ENCODE data around the gene GPI.
"Not testable (repeated sequence)": the region's sequence is repeated elsewhere in the genome, so short reads cannot be mapped to it uniquely, and the experiment has no call there.

The GPI gene

GRCh38 chr19:34383599-34383998 is 18.6 kb downstream of the GPI start:
- H3K4me3 ChIP-seq (replicated peaks in 1 of 2; ENCODE audit: low read depth in 2 of 2, low read length in 2 of 2), result no peak overlapping the region
- no peak for DNase-seq (ENCODE audit: low read depth in 2 of 2)
- TF ChIP-seq, protein P1, sequence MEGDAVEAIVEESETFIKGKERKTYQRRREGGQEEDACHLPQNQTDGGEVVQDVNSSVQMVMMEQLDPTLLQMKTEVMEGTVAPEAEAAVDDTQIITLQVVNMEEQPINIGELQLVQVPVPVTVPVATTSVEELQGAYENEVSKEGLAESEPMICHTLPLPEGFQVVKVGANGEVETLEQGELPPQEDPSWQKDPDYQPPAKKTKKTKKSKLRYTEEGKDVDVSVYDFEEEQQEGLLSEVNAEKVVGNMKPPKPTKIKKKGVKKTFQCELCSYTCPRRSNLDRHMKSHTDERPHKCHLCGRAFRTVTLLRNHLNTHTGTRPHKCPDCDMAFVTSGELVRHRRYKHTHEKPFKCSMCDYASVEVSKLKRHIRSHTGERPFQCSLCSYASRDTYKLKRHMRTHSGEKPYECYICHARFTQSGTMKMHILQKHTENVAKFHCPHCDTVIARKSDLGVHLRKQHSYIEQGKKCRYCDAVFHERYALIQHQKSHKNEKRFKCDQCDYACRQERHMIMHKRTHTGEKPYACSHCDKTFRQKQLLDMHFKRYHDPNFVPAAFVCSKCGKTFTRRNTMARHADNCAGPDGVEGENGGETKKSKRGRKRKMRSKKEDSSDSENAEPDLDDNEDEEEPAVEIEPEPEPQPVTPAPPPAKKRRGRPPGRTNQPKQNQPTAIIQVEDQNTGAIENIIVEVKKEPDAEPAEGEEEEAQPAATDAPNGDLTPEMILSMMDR (IDR thresholded peaks at IDR 0.05; ENCODE audit: low read depth, low read length), result no peak

DNA sequence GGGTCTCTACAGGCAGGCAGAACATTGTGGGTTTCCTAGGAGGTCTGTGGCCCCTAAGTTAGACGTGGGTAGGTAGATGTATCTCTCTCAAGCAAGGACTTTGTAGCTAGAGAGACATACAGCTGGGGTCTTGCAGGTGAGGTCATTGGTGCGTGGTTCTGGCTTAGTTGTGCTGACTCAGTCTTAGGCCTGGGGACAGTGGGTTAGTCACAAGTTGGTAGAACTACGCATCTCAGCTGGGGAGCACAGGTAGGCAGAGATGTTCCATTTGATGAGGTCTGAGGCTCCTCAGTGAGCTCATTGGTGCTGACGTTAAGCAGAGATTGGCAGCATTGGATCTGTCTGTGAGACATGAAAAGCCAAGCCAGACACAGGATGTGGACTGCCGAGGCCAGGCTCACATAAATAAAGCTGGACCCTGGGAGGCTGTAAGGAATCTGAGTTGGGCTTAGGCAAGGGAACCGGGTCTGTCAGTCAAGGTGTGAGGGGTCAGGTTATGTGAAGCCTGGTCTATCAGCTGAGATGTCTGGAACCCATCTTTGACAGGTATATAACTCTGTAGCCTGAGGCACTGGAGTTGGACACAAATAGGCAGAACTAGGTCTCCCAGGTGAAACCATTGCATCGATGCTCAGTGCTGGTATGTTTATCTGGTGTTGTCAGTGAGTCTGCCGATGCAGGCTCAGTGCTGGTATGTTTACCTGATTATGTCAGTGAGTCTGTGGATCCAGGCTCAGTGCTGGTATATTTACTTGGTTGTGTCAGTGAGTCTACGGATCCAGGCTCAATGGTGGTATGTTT is 21.8 kb downstream of the GPI start:
- H3K4me3 ChIP-seq (replicated peaks in 1 of 2; ENCODE audit: low read depth in 2 of 2, low read length in 2 of 2), result no peak overlapping the region
- no peak for DNase-seq (ENCODE audit: low read depth in 2 of 2)

DNA sequence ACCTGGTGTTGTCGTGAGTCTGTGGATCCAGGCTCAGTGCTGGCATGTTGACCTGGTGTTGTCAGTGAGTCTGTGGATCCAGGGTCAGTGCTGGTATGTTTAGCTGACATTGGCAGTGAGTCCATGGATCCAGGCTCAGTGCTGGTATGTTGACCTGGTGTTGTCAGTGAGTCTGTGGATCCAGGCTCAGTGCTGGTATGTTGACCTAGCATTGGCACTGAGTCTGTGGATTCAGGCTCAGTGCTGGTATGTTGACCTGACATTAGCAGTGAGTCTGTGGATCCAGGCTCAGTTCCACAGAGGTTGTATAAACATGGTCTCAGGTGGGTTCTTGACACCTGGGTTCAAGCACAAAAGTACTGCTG is 22.4 kb downstream of the GPI start:
- no peak overlapping the region for H3K4me3 ChIP-seq (replicated peaks in 1 of 2; ENCODE audit: low read depth in 2 of 2, low read length in 2 of 2)
- DNase-seq (ENCODE audit: low read depth in 2 of 2), result no peak
- TF ChIP-seq, protein P1 (IDR thresholded peaks at IDR 0.05; ENCODE audit: low read depth, low read length), result no peak

More for the DNA sequence above, 21.8 kb downstream of the GPI start:
- TF ChIP-seq, protein P1 (IDR thresholded peaks at IDR 0.05; ENCODE audit: low read depth, low read length), result no peak

GRCh38 chr19:34388745-34389144 is 23.7 kb downstream of the GPI start:
- H3K4me3 ChIP-seq (replicated peaks in 1 of 2; ENCODE audit: low read depth in 2 of 2, low read length in 2 of 2); DNase-seq (ENCODE audit: low read depth in 2 of 2): not testable (repeated sequence)

DNA sequence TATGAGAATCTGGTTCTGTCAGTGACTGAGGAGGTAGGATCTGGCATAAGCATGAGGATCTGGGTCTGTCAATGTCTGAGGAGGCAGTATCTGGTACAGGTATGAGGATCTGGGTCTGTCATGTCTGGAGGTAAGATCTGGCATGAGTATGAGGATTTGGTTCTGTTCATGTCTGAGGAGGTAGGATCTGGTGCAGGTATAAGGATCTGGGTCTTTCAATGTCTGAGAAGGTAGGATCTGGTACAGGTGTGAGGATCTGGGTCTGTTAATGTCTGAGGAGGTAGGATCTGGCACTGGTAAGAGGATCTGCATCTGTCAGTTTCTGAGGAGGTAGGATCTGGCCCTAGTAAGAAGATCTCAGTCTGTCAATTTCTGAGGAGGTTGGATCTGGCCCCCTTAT is 26.8 kb downstream of the GPI start:
- TF ChIP-seq, protein P1 (IDR thresholded peaks at IDR 0.05; ENCODE audit: low read depth, low read length), result no peak
- H3K4me3 ChIP-seq (replicated peaks in 1 of 2; ENCODE audit: low read depth in 2 of 2, low read length in 2 of 2), result no peak overlapping the region
- no peak for DNase-seq (ENCODE audit: low read depth in 2 of 2)

DNA sequence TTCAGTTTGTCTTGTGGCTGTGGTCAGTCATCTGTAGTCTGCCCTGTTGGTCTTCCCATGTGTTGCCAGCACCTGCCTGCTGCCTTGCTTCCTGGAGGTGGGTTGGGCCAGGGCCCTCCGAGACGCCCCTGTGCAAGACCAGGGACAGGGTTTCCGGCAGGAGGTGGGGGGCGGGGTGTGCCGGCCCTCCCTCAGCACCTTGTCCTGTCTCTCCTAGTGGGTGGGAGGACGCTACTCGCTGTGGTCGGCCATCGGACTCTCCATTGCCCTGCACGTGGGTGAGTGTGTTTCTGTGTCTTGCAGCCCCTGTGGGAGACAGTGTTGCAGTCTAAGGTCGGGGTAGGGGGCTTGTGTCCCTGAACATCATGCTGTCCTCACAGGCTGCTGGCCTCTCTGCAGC is 28.0 kb downstream of the GPI start:
- no peak overlapping the region for H3K4me3 ChIP-seq (replicated peaks in 1 of 2; ENCODE audit: low read depth in 2 of 2, low read length in 2 of 2)
- TF ChIP-seq, protein P1 (IDR thresholded peaks at IDR 0.05; ENCODE audit: low read depth, low read length), result no peak
- no peak for DNase-seq (ENCODE audit: low read depth in 2 of 2)

DNA sequence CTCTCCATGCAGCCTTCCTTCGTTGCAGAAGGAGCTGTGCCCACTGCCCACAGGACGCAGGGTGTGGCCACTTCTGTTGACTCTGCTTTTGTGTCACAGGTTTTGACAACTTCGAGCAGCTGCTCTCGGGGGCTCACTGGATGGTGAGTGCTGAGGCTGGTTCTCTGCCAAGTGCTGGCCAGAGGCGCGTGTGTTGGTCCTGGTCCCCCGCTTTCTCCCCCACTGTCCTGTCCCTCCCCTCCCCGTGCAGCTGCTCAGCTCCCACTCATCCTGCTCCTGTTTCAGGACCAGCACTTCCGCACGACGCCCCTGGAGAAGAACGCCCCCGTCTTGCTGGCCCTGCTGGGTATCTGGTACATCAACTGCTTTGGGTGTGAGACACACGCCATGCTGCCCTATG is 28.6 kb downstream of the GPI start:
- H3K4me3 ChIP-seq (replicated peaks in 1 of 2; ENCODE audit: low read depth in 2 of 2, low read length in 2 of 2), result no peak overlapping the region
- TF ChIP-seq, protein P1 (IDR thresholded peaks at IDR 0.05; ENCODE audit: low read depth, low read length), result no peak
- no peak for DNase-seq (ENCODE audit: low read depth in 2 of 2)

All from cardiac fibroblast (primary cell).